ENCODE data around the gene KRT24.

KRT24 gene

DNA sequence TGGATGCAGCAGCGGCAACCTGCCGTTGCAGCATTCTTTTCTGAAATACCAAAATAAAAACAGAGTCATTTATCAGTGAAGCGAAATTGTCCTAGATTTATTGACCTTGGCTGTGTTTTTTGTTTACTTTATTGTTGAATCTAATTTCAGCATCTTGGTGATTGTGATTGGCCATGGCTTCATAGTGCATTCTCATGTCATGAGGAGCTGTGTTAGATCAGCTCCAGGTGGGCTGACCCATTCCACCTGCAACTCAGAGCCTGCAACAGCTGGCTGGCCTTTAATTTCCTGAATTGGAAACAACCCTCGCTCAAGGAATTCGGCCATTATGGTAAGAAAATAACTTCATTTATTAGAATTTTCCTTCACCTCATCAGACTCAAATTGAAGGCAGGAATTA lies 16.4 kb downstream of the KRT24 start:
- no peak for DNase-seq

- no peak for DNase-seq
Measured at GRCh38 chr17:40686192-40686591, 17.4 kb downstream of the KRT24 start.

DNA sequence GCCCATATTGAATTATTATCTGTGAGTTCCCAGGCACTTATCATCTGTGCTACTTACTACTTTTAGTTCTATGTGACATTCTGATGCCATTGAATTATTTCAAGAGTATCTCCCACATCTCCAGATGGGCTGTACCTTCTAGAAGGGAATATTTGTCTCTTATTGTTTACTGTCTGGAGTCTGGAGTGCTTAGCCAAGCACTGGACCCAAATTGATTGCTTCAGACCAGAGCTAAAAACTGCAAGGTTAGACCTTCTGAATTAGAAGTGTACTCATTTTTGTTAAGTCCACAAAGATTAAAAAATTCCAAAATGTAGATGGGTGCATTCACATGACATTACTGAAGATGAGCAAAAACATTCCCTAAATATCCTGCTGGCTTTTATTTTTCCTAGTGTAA lies 22.6 kb downstream of the KRT24 start:
- DNase-seq, result no peak

GRCh38 chr17:40679523-40679907 lies 24.0 kb downstream of the KRT24 start:
- DNase-seq, result no peak

DNA sequence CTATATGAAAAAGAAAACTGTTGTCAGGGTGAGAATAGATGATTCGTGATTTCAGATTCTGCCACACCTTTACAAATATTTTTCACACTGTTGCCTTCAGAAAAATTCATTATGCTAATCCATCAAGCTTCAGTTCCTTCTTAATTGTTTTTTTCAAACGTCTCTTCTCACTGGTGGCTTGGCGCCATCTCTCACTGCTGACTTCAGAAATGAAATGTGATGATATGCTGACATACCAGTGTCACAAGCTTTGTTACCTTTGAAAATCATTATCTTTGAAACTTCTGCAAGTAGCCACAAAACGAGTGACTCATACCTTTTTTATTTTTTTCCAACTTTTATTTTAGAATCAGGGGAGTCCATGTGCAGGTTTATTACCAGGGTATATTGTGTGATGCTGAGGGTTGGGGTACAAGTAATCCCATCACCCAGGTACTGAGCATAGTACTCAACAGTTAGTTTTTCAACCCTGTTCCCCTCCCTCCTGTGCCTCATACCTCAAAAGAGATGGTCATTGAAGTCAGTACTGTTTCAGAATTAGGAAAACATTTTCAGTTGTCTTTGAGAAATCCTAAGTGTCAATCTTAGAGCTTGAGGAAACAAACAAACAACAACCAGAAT lies 24.5 kb downstream of the KRT24 start:
- DNase-seq, result no peak

DNA sequence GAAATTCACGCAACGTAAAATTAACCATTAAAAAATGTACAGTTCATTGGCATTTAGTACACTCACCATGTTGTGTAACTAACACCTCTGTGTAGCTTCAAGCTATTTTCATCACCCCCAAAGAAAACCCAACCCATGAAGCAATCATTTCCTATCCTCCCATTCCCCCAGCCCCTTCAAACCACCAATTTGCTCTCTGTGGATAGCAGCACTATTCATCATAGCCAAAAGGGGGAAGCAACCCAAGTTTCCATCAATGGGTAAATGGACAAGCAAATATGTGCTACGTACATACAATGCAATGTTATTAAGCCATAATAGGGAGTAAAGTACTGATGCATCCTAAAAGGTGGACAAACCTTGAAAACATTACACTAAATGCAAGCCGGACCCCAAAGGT lies 27.6 kb downstream of the KRT24 start:
- DNase-seq, result no peak

GRCh38 chr17:40672654-40673053 lies 30.9 kb downstream of the KRT24 start:
- DNase-seq, result no peak

DNA sequence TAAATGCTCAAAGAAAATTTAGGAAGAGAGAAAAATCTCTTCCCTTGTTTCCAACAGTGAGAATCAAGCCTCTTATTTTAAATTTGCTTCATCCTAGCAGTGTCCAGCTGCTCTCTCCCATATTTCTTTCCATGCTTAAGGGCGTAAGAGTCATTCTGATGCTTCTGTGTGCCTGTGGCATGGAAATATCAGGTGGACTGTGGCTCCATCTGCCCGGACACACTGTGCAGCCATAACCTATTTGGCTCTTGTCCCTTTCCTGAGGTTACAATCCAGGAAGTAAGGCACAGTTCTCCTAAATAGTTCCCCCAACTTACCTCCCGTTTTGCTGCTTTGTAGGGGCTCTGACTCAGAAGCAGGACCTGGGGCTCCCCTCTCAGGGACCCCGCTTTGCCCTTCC lies 32.3 kb downstream of the KRT24 start:
- DNase-seq, result no peak

- no peak for DNase-seq
Measured at GRCh38 chr17:40666331-40666730, 37.2 kb downstream of the KRT24 start.

DNA sequence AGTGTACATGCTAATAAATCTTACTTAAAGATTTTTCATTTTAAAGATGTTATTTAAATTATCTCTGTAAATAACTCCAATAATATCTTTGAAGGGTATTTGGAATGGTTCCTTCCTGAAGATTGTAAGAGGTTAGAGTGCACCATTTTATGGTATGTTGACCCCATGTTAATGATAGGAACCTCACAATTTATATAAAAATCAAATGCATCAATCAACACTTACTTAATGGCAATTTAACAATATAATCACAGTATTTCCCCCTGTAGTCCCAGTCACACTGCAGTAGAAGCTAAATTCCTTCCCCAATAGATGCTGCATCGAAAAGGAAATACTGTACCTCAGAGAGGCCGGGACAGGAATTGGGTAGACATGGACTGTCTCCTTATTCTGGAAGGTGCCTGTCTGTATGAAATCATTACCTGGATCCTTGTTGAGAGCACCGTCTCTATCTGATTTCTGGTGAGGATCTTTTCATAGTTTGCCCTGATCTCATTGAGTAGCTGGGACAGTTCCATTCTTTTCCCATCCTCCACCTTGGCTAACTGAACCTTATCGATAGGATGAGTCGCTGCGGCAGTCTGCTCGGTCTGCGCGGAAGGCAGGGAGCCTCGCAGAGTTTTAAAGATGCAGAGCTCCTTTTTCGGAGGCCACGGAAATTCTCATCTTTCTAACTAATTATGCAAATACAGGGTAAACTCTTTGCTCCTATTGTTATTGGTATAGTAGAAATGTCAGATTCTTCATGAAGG lies 38.8 kb downstream of the KRT24 start, which contains the start of gene KRT222:
TSS of gene KRT222 (minus strand) at position 596 of the 752 bp plus-strand sequence. CDS start at position 518, 78 bp downstream.
- no peak for DNase-seq

DNA sequence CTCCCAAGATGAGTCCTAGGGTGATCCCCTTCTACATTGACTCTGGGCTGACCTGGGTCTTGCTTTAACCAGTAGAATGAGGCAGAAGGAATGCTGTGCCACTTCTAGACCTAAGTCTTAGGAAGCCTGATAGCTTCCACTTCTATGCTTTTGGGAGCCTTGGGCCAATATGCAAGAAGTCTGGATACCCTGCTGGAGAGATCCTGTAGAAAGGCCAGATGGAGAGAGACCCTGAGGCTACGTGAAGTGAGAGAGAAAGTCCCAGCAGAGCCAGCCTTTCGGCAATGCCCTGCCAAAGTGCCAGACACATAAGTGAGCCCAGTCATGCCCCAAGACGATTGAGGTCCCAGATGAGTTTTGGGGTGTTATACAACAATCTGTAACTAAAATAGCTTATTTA lies 40.3 kb downstream of the KRT24 start:
- DNase-seq, result no peak

DNA sequence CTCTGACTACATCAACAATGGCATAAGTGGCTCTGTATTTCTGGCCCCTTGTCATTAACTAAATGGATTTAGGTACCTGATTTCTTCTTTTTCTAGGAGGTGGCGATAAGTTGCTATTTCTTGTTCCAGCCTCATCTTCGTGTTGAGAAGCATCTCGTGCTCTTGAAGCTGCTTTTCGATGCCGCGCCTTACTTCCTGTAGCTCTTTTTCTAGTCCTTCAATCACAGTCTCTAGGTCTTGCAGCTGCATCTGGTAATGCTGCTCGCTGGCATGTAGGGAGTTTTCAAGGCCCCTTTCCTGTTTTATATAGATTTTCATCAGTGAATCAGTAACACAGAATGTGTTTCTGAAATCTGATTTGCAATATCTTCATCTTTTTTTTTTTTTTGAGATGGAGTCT lies 43.6 kb downstream of the KRT24 start:
- DNase-seq, result no peak

- DNase-seq, result no peak
Measured at GRCh38 chr17:40658396-40658795, 45.2 kb downstream of the KRT24 start.

DNA sequence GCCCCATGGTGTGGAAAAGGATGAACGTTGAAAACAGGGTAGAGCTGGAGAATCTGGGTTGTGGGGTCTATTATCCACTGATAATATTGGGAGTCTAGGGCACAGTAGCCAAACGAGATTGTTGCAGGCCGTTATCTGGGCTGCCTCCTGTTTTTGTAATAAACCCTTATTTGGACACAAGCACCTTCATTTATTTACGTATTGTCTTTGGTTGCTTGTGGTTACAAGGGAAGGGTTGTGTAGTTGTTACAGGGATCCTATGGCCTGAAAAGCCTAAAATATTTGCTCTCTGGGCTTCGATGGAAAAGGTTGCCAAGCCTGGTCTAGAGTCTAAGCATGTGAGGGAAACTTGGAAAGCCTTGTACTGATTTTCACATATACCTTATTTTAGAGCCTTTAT lies 51.6 kb downstream of the KRT24 start:
- no peak for DNase-seq

GRCh38 chr17:40648384-40648968 lies 55.1 kb downstream of the KRT24 start:
- DNase-seq, result peak; percentile 40

All from NCI-H2171 treated with DMSO at 0.1 percent for 48 hours (cell line).